ENCODE data around the gene CDKN2B-AS1. TPM values are rescaled to one million over a fixed set of nuclear protein-coding genes. Genes with fewer than 3 reads are reported as not detected.

The CDKN2B-AS1 gene
- total RNA-seq, 1 experiment from 2014 or later = not detected

DNA sequence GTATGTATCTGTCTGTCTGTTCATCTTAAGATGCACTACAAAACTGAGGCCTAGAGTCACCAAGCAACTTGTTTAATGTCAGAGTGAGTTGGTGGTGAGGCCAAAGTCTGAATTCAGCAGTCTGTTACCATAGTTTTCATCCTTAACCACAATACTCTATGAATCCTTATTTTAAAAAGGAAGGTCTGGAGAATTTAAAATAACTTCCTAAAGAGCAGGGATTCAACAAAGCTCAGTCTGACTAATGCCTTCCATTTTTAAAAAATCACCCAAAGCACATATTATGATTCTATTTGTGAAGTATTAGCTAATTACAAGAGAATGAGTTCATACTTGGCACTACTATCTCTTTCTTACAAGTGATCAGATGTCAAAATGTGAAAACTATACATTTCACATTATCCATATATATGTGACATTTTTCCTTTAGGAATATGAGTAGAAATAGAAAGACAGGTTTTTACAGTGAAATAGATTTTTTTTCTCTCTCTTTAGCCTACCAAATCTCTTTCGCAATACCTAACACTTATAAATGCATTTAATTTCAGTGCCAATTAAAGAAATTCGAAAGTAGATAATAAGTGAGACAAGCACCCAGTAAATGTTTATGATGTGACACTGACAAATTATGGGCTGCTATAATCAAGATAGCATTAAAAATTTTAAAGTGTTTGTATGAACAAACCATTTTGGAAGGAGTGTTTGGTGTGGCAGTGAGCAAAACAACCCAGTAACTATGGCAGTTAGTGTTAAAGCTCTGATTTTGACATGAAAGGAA is 116.8 kb downstream of the CDKN2B-AS1 start:
- ChIA-PET POLR2A (no interaction called here), CTCF (no interaction called here)
- Mint-ChIP-seq H3K36me3 (ENCODE audit: insufficient read depth, unreplicated experiment) (no peaks in the 10 kb centered on the region), H3K4me3 (ENCODE audit: unreplicated experiment) (no peak overlapping the region), H3K9me3 (ENCODE audit: unreplicated experiment) (no peaks in the 10 kb centered on the region), H3K27me3 (ENCODE audit: insufficient read depth, unreplicated experiment) (no peaks in the 10 kb centered on the region), H3K27ac (ENCODE audit: low read depth, unreplicated experiment) (no peak overlapping the region), H3K4me1 (ENCODE audit: insufficient read depth, unreplicated experiment) (no peaks in the 10 kb centered on the region)
- BruUV-seq (replicated peaks) = no TSS peak
- TF ChIP-seq, protein P1, sequence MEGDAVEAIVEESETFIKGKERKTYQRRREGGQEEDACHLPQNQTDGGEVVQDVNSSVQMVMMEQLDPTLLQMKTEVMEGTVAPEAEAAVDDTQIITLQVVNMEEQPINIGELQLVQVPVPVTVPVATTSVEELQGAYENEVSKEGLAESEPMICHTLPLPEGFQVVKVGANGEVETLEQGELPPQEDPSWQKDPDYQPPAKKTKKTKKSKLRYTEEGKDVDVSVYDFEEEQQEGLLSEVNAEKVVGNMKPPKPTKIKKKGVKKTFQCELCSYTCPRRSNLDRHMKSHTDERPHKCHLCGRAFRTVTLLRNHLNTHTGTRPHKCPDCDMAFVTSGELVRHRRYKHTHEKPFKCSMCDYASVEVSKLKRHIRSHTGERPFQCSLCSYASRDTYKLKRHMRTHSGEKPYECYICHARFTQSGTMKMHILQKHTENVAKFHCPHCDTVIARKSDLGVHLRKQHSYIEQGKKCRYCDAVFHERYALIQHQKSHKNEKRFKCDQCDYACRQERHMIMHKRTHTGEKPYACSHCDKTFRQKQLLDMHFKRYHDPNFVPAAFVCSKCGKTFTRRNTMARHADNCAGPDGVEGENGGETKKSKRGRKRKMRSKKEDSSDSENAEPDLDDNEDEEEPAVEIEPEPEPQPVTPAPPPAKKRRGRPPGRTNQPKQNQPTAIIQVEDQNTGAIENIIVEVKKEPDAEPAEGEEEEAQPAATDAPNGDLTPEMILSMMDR (IDR thresholded peaks at IDR 0.05; ENCODE audit: unreplicated experiment) = no peak
- intact Hi-C loops (cut with micrococcal nuclease) = no loop called here
- no peak for DNase-seq (ENCODE audit: unreplicated experiment)

DNA sequence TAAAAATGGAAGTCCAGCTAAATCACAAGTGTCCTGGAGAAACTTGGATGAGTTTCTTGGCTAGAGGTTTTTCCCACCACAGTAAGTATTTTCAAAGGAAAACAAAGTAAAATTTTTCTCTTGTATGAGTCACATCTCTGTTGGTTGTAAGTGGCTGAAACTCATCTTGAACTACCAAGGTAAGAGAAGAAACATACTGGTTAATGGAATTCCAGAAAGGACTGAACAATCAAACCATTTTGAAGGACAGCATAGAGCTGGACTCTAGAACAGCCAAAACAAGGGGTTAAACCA is 117.3 kb downstream of the CDKN2B-AS1 start:
- DNase-seq (ENCODE audit: unreplicated experiment) = no peak
- ChIA-PET POLR2A (no interaction called here), CTCF (no interaction called here)
- Mint-ChIP-seq H3K27ac (ENCODE audit: low read depth, unreplicated experiment) (no peak overlapping the region), H3K4me3 (ENCODE audit: unreplicated experiment) (no peak overlapping the region), H3K36me3 (ENCODE audit: insufficient read depth, unreplicated experiment) (no peaks in the 10 kb centered on the region), H3K9me3 (ENCODE audit: unreplicated experiment) (no peaks in the 10 kb centered on the region), H3K27me3 (ENCODE audit: insufficient read depth, unreplicated experiment) (no peaks in the 10 kb centered on the region), H3K4me1 (ENCODE audit: insufficient read depth, unreplicated experiment) (no peaks in the 10 kb centered on the region)
- TF ChIP-seq, protein P1 (IDR thresholded peaks at IDR 0.05; ENCODE audit: unreplicated experiment) = no peak
- intact Hi-C loops (cut with micrococcal nuclease) = no loop called here
- BruUV-seq (replicated peaks) = no TSS peak

DNA sequence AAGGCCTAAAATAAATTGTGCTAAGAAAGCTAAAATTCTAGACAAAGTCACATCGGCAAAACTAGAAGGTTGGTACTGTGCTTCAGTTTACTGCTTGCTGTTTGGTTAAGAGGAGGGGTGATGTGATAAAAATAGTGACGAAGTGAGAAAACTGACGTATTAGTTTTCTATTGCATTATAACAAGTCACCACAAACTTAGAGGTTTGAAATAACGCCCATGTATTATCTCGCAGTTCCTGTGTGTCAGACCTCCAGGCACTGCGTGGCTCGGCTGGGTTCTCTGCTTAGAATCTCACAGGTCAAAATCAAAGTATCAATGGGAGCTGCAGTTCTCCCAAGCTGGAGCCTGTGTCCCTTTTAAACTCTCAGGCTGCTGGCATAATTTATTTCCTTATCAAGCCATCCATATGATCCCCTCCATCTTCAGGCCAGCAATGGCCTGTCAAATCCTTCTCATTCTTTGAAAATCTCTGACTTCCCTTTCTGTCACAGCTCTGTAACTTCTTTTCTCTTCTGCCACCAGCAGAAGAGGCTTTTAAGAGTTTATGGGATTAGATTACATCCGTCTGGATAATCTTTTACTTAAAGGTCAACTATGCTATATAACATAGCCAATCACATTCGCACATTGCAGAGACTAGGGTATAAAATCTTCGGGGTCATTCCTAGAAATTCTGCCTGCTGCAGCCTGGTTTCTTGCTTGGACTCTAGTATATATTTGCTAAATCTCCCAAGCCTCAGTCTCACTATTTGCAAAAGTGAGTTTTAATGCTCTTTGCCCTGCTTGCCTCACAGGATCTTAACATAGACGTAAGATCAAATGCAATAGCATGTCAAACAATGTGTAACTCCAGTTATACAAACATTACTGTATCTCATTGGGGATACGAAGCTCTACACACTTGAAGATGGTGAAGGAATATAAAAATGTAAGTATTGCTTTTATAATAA is 118.6 kb downstream of the CDKN2B-AS1 start:
- Mint-ChIP-seq H3K27ac (ENCODE audit: low read depth, unreplicated experiment) (no peak overlapping the region), H3K4me1 (ENCODE audit: insufficient read depth, unreplicated experiment) (no peaks in the 10 kb centered on the region), H3K36me3 (ENCODE audit: insufficient read depth, unreplicated experiment) (no peaks in the 10 kb centered on the region), H3K27me3 (ENCODE audit: insufficient read depth, unreplicated experiment) (no peaks in the 10 kb centered on the region), H3K4me3 (ENCODE audit: unreplicated experiment) (no peak overlapping the region), H3K9me3 (ENCODE audit: unreplicated experiment) (no peaks in the 10 kb centered on the region)
- DNase-seq (ENCODE audit: unreplicated experiment) = no peak
- intact Hi-C loops (cut with micrococcal nuclease) = no loop called here
- TF ChIP-seq, protein P1 (IDR thresholded peaks at IDR 0.05; ENCODE audit: unreplicated experiment) = no peak
- BruUV-seq (replicated peaks) = no TSS peak
- ChIA-PET CTCF (no interaction called here), POLR2A (no interaction called here)

DNA sequence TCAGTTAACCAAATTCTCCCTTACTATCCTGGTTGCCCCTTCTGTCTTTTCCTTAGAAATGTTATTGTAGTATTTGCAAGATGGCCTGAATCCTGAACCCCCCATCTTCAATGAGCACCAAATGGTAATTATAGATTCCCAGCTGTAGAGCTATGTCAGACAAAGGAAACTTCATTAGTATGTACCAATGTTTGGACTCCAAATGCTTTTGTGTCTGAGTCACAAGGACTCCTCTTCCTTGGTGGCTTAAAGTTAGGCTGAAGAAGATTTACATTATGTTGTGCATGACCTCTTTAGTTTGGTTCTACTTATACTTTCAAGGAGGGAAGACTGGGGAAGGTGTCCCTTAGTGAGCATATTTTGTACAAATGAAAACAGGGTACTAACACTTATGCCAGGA is 120.4 kb downstream of the CDKN2B-AS1 start:
- no peak for DNase-seq (ENCODE audit: unreplicated experiment)
- no TSS peak for BruUV-seq (replicated peaks)
- ChIA-PET POLR2A (no interaction called here), CTCF (no interaction called here)
- Mint-ChIP-seq H3K9me3 (ENCODE audit: unreplicated experiment) (no peaks in the 10 kb centered on the region), H3K36me3 (ENCODE audit: insufficient read depth, unreplicated experiment) (no peaks in the 10 kb centered on the region), H3K4me3 (ENCODE audit: unreplicated experiment) (no peak overlapping the region), H3K27ac (ENCODE audit: low read depth, unreplicated experiment) (no peak overlapping the region), H3K27me3 (ENCODE audit: insufficient read depth, unreplicated experiment) (no peaks in the 10 kb centered on the region), H3K4me1 (ENCODE audit: insufficient read depth, unreplicated experiment) (no peaks in the 10 kb centered on the region)
- TF ChIP-seq, protein P1 (IDR thresholded peaks at IDR 0.05; ENCODE audit: unreplicated experiment) = no peak
- intact Hi-C loops (cut with micrococcal nuclease) = no loop called here
